ENCODE measurements around the gene ITIH2.
A peak's percentile ranks its signal among the peaks of the same experiment; 100 is the strongest.
"Not testable (repeated sequence)": the region's sequence is repeated elsewhere in the genome, so short reads cannot be mapped to it uniquely, and the experiment has no call there.

Gene ITIH2, protein sequence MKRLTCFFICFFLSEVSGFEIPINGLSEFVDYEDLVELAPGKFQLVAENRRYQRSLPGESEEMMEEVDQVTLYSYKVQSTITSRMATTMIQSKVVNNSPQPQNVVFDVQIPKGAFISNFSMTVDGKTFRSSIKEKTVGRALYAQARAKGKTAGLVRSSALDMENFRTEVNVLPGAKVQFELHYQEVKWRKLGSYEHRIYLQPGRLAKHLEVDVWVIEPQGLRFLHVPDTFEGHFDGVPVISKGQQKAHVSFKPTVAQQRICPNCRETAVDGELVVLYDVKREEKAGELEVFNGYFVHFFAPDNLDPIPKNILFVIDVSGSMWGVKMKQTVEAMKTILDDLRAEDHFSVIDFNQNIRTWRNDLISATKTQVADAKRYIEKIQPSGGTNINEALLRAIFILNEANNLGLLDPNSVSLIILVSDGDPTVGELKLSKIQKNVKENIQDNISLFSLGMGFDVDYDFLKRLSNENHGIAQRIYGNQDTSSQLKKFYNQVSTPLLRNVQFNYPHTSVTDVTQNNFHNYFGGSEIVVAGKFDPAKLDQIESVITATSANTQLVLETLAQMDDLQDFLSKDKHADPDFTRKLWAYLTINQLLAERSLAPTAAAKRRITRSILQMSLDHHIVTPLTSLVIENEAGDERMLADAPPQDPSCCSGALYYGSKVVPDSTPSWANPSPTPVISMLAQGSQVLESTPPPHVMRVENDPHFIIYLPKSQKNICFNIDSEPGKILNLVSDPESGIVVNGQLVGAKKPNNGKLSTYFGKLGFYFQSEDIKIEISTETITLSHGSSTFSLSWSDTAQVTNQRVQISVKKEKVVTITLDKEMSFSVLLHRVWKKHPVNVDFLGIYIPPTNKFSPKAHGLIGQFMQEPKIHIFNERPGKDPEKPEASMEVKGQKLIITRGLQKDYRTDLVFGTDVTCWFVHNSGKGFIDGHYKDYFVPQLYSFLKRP

GRCh38 chr10:7703140-7703539 is at the start of gene ITIH2:
ITIH2 (plus strand) TSS chr10:7703316; CDS start chr10:7703435, 119 bp downstream.
- no peak for DNase-seq

GRCh38 chr10:7657079-7657478 is 46.0 kb upstream of the ITIH2 start:
- DNase-seq = not testable (repeated sequence)

GRCh38 chr10:7657552-7657951 is 45.6 kb upstream of the ITIH2 start:
- no peak for DNase-seq

- DNase-seq = no peak
These were observed 43.6 kb upstream of the ITIH2 start for GRCh38 chr10:7659560-7659959.

DNA sequence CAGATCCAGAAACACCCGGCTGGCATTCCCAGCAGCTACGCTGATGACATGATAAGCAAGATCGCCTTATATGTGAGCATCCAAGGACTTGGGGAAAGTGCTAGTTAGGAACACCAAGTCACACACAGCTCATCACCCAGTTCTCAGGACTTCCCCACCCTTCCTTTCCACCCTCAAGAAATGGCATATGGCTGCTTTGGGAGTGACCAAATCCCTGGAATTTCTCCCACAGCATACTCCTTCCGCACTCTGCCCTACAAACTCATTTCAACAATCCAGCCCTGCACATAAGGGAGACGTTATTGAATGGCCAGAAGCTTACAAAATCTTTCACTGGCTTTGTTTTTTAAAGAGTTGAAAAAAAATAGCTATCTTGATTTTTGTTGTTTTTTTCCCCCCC is 40.6 kb upstream of the ITIH2 start:
- no peak for DNase-seq

- DNase-seq = no peak
These were observed 38.4 kb upstream of the ITIH2 start for GRCh38 chr10:7664707-7665106.

DNA sequence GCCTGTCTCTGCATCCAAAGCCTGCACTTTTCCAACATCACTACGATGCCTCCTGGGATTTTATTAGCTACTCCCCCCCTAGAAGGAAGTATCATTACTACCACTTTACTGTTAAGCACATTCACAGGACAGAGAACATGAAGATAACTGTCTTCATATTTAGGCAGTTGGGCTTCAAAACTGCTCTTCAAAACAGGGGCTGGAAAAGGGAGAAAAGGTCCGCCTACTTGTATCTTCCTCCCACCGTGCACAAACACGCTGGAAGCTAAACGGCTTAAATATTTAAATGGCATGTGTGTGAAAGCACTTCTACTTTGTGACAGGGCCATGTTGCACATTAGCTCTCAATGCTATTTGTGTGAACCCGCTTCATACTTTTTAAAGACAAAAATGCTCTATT is 37.3 kb upstream of the ITIH2 start:
- no peak for DNase-seq

DNA sequence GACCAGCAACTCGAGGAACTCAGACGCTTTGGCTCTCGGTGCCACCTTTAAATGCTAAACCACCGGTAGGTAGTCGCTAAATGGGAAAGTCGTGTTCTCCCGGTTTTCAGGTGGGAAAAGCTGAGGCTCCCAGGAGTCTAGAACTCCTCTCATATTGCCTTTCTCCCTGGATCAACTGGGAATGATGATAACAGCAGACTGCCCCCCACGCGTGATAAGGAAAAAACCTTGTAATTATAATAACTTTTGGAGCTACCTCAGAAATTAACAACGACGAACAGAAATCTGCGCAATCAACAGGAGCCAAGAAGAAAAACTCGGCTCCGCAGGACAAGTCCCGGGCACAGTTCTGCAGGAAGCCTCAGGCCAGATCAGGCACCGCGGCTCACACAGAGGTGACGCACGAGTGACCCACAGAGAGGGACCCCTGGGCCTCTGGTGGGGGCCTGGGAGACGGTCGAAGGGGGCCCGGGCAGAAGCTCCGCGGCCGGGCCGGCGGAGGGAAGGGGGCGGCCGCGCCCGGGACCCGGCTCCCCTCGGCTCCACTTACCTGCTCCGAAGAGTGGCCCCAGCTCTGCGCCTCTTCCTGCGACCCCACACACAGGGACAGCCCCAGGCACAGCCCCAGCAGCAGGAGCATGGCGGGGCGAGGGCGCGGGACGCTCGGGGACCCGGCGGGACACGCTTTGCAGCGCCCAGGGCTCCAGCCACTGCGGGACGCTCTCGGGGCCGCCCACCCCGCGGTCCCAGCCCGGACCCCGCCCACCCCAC is 36.7 kb upstream of the ITIH2 start, which contains the start of gene ITIH5:
Gene ITIH5, minus strand, starts transcription at position 714 of the 771 bp plus-strand sequence. Its CDS starts 74 bp downstream, at position 640.
- DNase-seq = no peak

- no peak for DNase-seq
These were observed 35.6 kb upstream of the ITIH2 start for GRCh38 chr10:7667262-7668141.

DNA sequence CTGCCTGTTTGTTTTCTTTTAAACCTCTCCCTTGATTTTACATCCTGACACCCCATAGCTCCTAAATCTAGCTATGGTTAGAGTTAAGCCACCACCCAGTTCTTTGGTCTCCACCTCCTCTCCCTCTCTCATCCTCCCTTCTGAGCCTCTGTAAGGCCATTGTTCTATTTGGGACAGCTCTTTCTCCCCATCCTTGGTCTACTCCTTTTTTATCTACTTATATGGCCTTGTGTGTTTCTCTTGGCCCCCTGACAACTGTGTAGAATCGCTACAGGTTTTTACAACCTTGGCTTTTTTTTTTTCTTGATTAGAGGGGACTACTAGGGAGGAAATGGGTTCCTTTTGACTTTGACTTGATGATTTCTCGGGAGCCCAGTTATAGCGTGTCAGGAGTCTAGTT is 33.0 kb upstream of the ITIH2 start:
- no peak for DNase-seq

GRCh38 chr10:7672341-7673134 is 30.6 kb upstream of the ITIH2 start:
- DNase-seq = no peak

DNA sequence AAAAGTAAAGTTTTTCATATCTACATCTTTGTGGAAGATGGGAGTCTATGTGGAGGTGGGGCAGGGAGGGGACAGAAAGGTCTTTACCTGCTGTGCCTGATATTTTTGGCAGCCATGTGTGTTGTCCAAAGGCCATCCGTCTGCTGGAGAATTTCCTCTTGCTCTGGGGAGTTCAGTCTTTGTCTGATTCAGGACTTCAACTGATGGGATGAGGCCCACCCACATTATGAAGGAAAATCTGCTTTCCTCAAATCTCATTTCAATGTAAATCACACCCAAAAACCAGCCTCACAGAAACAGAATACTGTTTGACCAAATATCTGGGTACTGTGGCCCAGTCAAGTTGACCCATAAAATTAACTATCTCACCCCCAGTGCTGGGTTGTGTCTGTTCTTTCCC is 23.9 kb upstream of the ITIH2 start:
- DNase-seq = no peak

GRCh38 chr10:7680078-7680477 is 23.0 kb upstream of the ITIH2 start:
- DNase-seq = not testable (repeated sequence)

DNA sequence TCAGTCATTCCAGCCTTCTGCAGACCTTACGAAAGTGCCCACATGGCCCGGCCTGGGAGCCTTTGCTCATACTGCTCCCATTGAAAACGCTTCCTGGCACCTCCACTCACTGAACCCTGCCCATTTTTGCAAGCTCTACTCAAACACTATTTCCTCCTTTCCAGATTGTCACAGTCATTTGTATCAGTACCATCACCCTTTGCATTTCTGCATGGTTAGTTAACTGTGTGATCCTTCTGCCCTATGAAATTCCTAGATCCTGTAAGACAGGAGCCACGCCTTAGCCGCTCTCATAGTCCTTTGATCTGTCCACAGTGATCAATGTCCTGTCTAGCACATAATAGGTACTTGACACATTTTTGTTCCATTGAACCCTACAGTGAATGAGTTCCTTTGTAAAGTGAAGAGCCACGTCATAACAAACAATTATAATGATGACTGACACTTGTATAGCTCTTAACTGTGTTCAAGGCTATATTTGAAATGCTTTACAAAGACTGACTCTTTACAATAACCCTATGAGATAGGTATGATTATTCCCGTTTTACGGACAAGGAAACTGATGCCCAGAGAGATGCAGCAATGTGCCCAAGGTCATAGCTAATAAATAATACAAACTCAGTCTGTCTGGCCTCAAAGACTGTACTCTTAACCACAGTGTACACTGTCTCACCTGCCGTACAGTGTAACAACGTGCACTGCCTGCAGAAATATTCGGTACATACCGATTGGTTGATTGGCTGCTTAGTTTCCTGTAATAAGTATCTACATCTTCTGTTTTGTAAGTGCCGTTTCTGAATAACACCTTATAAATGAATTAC is 16.6 kb upstream of the ITIH2 start:
- no peak for DNase-seq

DNA sequence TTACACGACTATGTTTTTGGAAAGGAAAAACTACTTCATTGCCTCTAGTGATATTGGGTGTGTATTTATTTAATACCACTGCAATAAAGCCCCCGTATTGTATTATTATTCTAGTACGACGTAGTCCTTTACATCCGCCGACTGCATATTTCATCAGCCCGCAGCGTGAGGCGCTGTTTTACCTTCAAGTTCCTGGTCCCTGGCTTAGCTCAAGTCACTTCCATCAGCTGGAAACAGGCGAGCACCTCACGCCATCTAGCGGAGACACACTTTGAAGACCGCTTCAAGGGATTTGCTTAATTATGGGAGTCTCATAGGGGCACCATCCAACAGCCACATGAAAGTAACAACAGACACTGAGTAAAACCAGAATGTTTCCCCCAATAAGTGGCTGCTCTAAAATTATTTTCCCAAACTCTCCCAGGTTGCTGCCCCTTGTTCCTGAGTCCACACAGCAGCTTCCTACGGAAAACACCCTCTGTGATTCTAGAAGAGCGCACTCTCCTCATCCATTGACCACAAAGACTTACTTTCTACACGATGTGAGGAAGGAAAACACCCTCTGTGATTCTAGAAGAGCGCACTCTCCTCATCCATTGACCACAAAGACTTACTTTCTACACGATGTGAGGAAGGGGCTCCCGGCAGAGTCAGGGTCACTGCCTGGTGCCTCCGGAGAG is 15.7 kb upstream of the ITIH2 start:
- peak; percentile 88 for DNase-seq

- no peak for DNase-seq
These were observed 13.5 kb upstream of the ITIH2 start for GRCh38 chr10:7689591-7689990.

DNA sequence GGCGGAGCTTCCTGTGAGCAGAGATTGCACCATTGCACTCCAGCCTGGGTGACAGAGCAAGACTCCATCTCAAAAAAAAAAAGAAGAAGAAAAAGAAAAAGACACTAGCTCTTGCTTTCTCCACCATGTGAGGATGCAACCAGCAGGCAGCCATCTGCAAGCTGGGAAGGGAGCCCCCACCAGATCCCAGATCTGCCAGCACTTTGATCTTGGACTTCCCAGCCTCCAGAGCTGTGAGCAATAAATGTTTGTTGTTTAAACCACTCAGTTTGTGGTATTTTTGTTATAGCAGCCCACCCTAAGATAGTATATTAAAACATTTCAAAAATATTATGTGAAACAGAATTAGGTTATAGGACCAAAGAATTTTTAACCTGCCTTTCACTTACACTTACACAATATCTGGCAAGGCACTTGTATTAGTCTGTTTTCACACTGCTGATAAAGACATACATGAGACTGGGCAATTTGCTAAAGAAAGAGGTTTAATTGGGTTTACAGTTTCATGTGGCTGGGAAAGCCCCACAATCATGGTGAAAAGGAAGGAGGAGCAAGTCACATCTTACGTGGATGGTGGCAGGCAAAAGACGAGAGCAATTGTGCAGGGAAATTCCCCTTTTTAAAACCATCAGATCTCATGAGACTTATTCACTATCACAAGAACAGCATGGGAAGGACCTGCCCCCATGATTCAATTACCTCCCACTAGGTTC is 12.1 kb upstream of the ITIH2 start:
- not testable (repeated sequence) for DNase-seq

GRCh38 chr10:7692368-7692767 is 10.7 kb upstream of the ITIH2 start:
- not testable (repeated sequence) for DNase-seq

DNA sequence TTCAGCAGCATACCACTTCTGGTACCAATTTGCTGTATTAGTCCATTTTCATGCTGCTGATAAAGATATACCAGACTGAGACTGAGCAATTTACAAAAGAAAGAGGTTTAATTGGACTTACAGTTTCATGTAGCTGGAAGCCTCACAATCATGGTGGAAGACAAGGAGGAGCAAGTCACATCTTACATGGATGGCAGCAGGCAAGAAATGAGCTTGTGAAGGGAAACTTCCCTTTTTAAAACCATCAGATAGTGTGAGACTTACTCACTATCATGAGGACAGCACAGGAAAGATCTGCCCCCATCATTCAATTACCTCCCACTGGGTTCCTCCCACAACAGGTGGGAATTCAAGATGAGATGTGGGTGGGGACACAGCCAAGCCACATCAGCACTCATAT is 9.9 kb upstream of the ITIH2 start:
- DNase-seq = not testable (repeated sequence)

Data from hematopoietic multipotent progenitor cell treated with erythropoietin and hydrocortisone succinate and interleukin-3 and kit ligand, for 8 days (in vitro differentiated cells).